ENCODE data around the gene MAN2A2.

GRCh38 chr15:90918034-90918788 lies 15.1 kb downstream of the MAN2A2 start:
- TF ChIP-seq SP1 (IDR thresholded peaks at IDR 0.05; ENCODE audit: low read depth, low read length), result no peak
- TF ChIP-seq RNF2 (IDR thresholded peaks at IDR 0.05; ENCODE audit: borderline replicate concordance, low read depth, low read length, missing control alignments, poor library complexity, severe bottlenecking), result no peak
- TF ChIP-seq EZH2 (IDR thresholded peaks at IDR 0.05; ENCODE audit: low read depth, low read length, severe bottlenecking), result no peak
- no peak for TF ChIP-seq CTCF (IDR thresholded peaks at IDR 0.05; ENCODE audit: control extremely low read depth in 1 of 3, insufficient read depth in 1 of 3, low read depth in 1 of 3, low read length in 3 of 3)
- no peak for TF ChIP-seq JUND (IDR thresholded peaks at IDR 0.05; ENCODE audit: low read length)
